Rectal smooth muscle tissue (tissue), 1 donor: ENCODE results near the gene MRPL36.

Source experiments
- H3K27ac ChIP-seq: one replicate; pipeline ENCODE4 v1.7.0; 2013; ENCODE audit warnings: low read depth, low read length, inconsistent platforms
- H3K27me3 ChIP-seq: one replicate; pipeline ENCODE4 v1.7.0; 2013; ENCODE audit warnings: low read length; ENCODE audit not compliant: control insufficient read depth, insufficient read depth
- H3K36me3 ChIP-seq: one replicate; pipeline ENCODE4 v1.7.0; 2013; ENCODE audit warnings: low read length; ENCODE audit not compliant: control insufficient read depth, insufficient read depth
- H3K4me1 ChIP-seq: one replicate; pipeline ENCODE4 v1.7.0; 2013; ENCODE audit warnings: low read length; ENCODE audit not compliant: control insufficient read depth, insufficient read depth
- H3K4me3 ChIP-seq: one replicate; pipeline ENCODE4 v1.7.0; 2013; ENCODE audit warnings: low read length
- H3K9ac ChIP-seq: one replicate; pipeline ENCODE4 v1.7.0; 2013; ENCODE audit warnings: low read length

The MRPL36 gene

GRCh38 chr5:1767524-1768282 lies 31.9 kb downstream of the MRPL36 start:
- no peaks in the 10 kb centered on the region for H3K27me3 ChIP-seq
- H3K4me3 ChIP-seq: no peak overlapping the region
- H3K36me3 ChIP-seq: no peaks in the 10 kb centered on the region
- no peak overlapping the region for H3K9ac ChIP-seq
- H3K4me1 ChIP-seq: no peaks in the 10 kb centered on the region
- no peak overlapping the region for H3K27ac ChIP-seq

GRCh38 chr5:1765880-1766235 lies 33.8 kb downstream of the MRPL36 start:
- no peak overlapping the region for H3K4me3 ChIP-seq
- no peaks in the 10 kb centered on the region for H3K27me3 ChIP-seq
- no peaks in the 10 kb centered on the region for H3K36me3 ChIP-seq
- no peak overlapping the region for H3K9ac ChIP-seq
- H3K27ac ChIP-seq: no peak overlapping the region
- H3K4me1 ChIP-seq: no peaks in the 10 kb centered on the region

- no peak overlapping the region for H3K27ac ChIP-seq
- H3K27me3 ChIP-seq: no peaks in the 10 kb centered on the region
- no peaks in the 10 kb centered on the region for H3K36me3 ChIP-seq
- H3K4me3 ChIP-seq: no peak overlapping the region
- no peaks in the 10 kb centered on the region for H3K4me1 ChIP-seq
- H3K9ac ChIP-seq: no peak overlapping the region
Observed at GRCh38 chr5:1765141-1765879, 34.3 kb downstream of the MRPL36 start.

- Histone ChIP-seq H3K9ac (no peak overlapping the region), H3K4me3 (no peak overlapping the region), H3K36me3 (no peaks in the 10 kb centered on the region), H3K27me3 (no peaks in the 10 kb centered on the region), H3K27ac (no peak overlapping the region), H3K4me1 (no peaks in the 10 kb centered on the region)
Observed at GRCh38 chr5:1764606-1764960, 35.1 kb downstream of the MRPL36 start.

- no peak overlapping the region for H3K9ac ChIP-seq
- H3K27ac ChIP-seq: no peak overlapping the region
- H3K4me1 ChIP-seq: no peaks in the 10 kb centered on the region
- no peaks in the 10 kb centered on the region for H3K36me3 ChIP-seq
- no peaks in the 10 kb centered on the region for H3K27me3 ChIP-seq
- H3K4me3 ChIP-seq: no peak overlapping the region
Observed at GRCh38 chr5:1763960-1764605, 35.6 kb downstream of the MRPL36 start.

GRCh38 chr5:1763548-1763911 lies 36.1 kb downstream of the MRPL36 start:
- Histone ChIP-seq H3K27me3 (no peaks in the 10 kb centered on the region), H3K36me3 (no peaks in the 10 kb centered on the region), H3K4me1 (no peaks in the 10 kb centered on the region)

GRCh38 chr5:1762883-1763547 lies 36.6 kb downstream of the MRPL36 start:
- H3K36me3 ChIP-seq: no peaks in the 10 kb centered on the region
- H3K27me3 ChIP-seq: no peaks in the 10 kb centered on the region
- H3K9ac ChIP-seq: no peak overlapping the region
- H3K4me1 ChIP-seq: no peaks in the 10 kb centered on the region
- H3K27ac ChIP-seq: no peak overlapping the region
- H3K4me3 ChIP-seq: no peak overlapping the region

More at GRCh38 chr5:1763548-1763911, 36.1 kb downstream of the MRPL36 start:
- Histone ChIP-seq H3K27ac (no peak overlapping the region), H3K4me3 (no peak overlapping the region), H3K9ac (no peak overlapping the region)

- no peak overlapping the region for H3K4me3 ChIP-seq
- no peak overlapping the region for H3K9ac ChIP-seq
- H3K27me3 ChIP-seq: no peaks in the 10 kb centered on the region
- H3K4me1 ChIP-seq: no peaks in the 10 kb centered on the region
- no peaks in the 10 kb centered on the region for H3K36me3 ChIP-seq
- no peak overlapping the region for H3K27ac ChIP-seq
Observed at GRCh38 chr5:1762121-1762882, 37.3 kb downstream of the MRPL36 start.

GRCh38 chr5:1761453-1761755 lies 38.2 kb downstream of the MRPL36 start:
- Histone ChIP-seq H3K27me3 (no peaks in the 10 kb centered on the region), H3K27ac (no peak overlapping the region)

GRCh38 chr5:1760656-1761452 lies 38.8 kb downstream of the MRPL36 start:
- no peak overlapping the region for H3K4me3 ChIP-seq
- no peaks in the 10 kb centered on the region for H3K4me1 ChIP-seq
- H3K9ac ChIP-seq: no peak overlapping the region
- no peaks in the 10 kb centered on the region for H3K36me3 ChIP-seq
- H3K27ac ChIP-seq: no peak overlapping the region
- no peaks in the 10 kb centered on the region for H3K27me3 ChIP-seq

More at GRCh38 chr5:1761453-1761755, 38.2 kb downstream of the MRPL36 start:
- no peaks in the 10 kb centered on the region for H3K4me1 ChIP-seq
- H3K4me3 ChIP-seq: no peak overlapping the region
- no peaks in the 10 kb centered on the region for H3K36me3 ChIP-seq
- no peak overlapping the region for H3K9ac ChIP-seq

- Histone ChIP-seq H3K36me3 (no peaks in the 10 kb centered on the region), H3K27me3 (no peaks in the 10 kb centered on the region), H3K4me3 (no peak overlapping the region), H3K27ac (no peak overlapping the region), H3K4me1 (no peaks in the 10 kb centered on the region), H3K9ac (no peak overlapping the region)
Observed at GRCh38 chr5:1760231-1760630, 39.4 kb downstream of the MRPL36 start.
